ENCODE results near the gene CDK5RAP1.

The CDK5RAP1 gene

GRCh38 chr20:33333616-33334015 lies 67.7 kb downstream of the CDK5RAP1 start:
- DNase-seq (ENCODE audit: low read depth) = no peak

GRCh38 chr20:33332905-33333456 lies 68.3 kb downstream of the CDK5RAP1 start:
- no peak for DNase-seq (ENCODE audit: low read depth)

- no peak for DNase-seq (ENCODE audit: low read depth)
Observed at GRCh38 chr20:33328157-33329137, 72.9 kb downstream of the CDK5RAP1 start.

- no peak for DNase-seq (ENCODE audit: low read depth)
Observed at GRCh38 chr20:33325350-33325749, 76.0 kb downstream of the CDK5RAP1 start.

GRCh38 chr20:33323236-33323635 lies 78.1 kb downstream of the CDK5RAP1 start:
- DNase-seq (ENCODE audit: low read depth) = no peak

- DNase-seq (ENCODE audit: low read depth) = no peak
Observed at GRCh38 chr20:33322456-33322855, 78.9 kb downstream of the CDK5RAP1 start.

- DNase-seq (ENCODE audit: low read depth) = no peak
Observed at GRCh38 chr20:33320006-33320405, 81.3 kb downstream of the CDK5RAP1 start.

GRCh38 chr20:33318096-33318429 lies 83.3 kb downstream of the CDK5RAP1 start:
- no peak for DNase-seq (ENCODE audit: low read depth)

GRCh38 chr20:33317424-33318095 lies 83.8 kb downstream of the CDK5RAP1 start:
- no peak for DNase-seq (ENCODE audit: low read depth)

- no peak for DNase-seq (ENCODE audit: low read depth)
Observed at GRCh38 chr20:33316958-33317357, 84.4 kb downstream of the CDK5RAP1 start.

- no peak for DNase-seq (ENCODE audit: low read depth)
Observed at GRCh38 chr20:33316343-33316742, 85.0 kb downstream of the CDK5RAP1 start.

GRCh38 chr20:33313686-33314314 lies 87.5 kb downstream of the CDK5RAP1 start:
- no peak for DNase-seq (ENCODE audit: low read depth)

GRCh38 chr20:33312583-33312982 lies 88.7 kb downstream of the CDK5RAP1 start:
- DNase-seq (ENCODE audit: low read depth) = no peak

GRCh38 chr20:33311996-33312395 lies 89.3 kb downstream of the CDK5RAP1 start:
- DNase-seq (ENCODE audit: low read depth) = no peak

GRCh38 chr20:33311011-33311410 lies 90.3 kb downstream of the CDK5RAP1 start:
- no peak for DNase-seq (ENCODE audit: low read depth)

- DNase-seq (ENCODE audit: low read depth) = no peak
Observed at GRCh38 chr20:33310327-33310899, 90.9 kb downstream of the CDK5RAP1 start.

- DNase-seq (ENCODE audit: low read depth) = no peak
Observed at GRCh38 chr20:33309631-33310030, 91.7 kb downstream of the CDK5RAP1 start.

Measured in stimulated activated CD8-positive, alpha-beta memory T cell treated with anti-CD3 and anti-CD28 coated beads, Interleukin-12 subunit alpha, Interleukin-12 subunit beta, amount 100 ng/mL, for 4 hours (primary cell).